ENCODE data around the gene KIF2C. TPM values are rescaled to one million over a fixed set of nuclear protein-coding genes. Genes with fewer than 3 reads are reported as not detected.
"Not testable (repeated sequence)": the region's sequence is repeated elsewhere in the genome, so short reads cannot be mapped to it uniquely, and the experiment has no call there.

The KIF2C gene
- total RNA-seq, 2 experiments from 2014 or later = 140 to 159 TPM

- no peak overlapping the region for H3K4me2 ChIP-seq (ENCODE audit: low read length)
- H3K27ac ChIP-seq (ENCODE audit: low read depth, low read length, poor library complexity, severe bottlenecking) = no peak overlapping the region
- ChIA-PET CTCF (ENCODE audit: unreplicated experiment) (no interaction called here), POLR2A (interaction anchor here (0.7 to 4.2 kb wide), 4 partner anchors 8 to 130 kb away, joined by 3 to 54 read pairs (median 18); partner anchors contain the start of gene PLK3)
- no peak overlapping the region for H2AFZ ChIP-seq (ENCODE audit: low read length)
- H3K9me2 ChIP-seq (ENCODE audit: insufficient read depth, low read length) = no peaks in the 10 kb centered on the region
- no peaks in the 10 kb centered on the region for H4K20me1 ChIP-seq (ENCODE audit: insufficient read depth, low read length)
- H3K9me3 ChIP-seq (ENCODE audit: low read length) = no peaks in the 10 kb centered on the region
- intact Hi-C loops (cut with micrococcal nuclease; ENCODE audit: unreplicated experiment) = no loop called here
- BruUV-seq (replicated peaks) = no TSS peak
- no peak overlapping the region for H3K4me3 ChIP-seq (ENCODE audit: low read depth, low read length, poor library complexity, severe bottlenecking)
- TF ChIP-seq EZH2phosphoT487 (IDR thresholded peaks at IDR 0.05; ENCODE audit: borderline replicate concordance, low read depth, low read length) = no peak
- TF ChIP-seq, protein P1, sequence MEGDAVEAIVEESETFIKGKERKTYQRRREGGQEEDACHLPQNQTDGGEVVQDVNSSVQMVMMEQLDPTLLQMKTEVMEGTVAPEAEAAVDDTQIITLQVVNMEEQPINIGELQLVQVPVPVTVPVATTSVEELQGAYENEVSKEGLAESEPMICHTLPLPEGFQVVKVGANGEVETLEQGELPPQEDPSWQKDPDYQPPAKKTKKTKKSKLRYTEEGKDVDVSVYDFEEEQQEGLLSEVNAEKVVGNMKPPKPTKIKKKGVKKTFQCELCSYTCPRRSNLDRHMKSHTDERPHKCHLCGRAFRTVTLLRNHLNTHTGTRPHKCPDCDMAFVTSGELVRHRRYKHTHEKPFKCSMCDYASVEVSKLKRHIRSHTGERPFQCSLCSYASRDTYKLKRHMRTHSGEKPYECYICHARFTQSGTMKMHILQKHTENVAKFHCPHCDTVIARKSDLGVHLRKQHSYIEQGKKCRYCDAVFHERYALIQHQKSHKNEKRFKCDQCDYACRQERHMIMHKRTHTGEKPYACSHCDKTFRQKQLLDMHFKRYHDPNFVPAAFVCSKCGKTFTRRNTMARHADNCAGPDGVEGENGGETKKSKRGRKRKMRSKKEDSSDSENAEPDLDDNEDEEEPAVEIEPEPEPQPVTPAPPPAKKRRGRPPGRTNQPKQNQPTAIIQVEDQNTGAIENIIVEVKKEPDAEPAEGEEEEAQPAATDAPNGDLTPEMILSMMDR (conservative IDR thresholded peaks at IDR 0.05; ENCODE audit: low read length) = no peak
- peaks cover 48% of the 10 kb centered on the region for H3K4me1 ChIP-seq (ENCODE audit: insufficient read depth, low read length, poor library complexity, severe bottlenecking)
- DNase-seq (ENCODE audit: low spot score) = no peak
- H3K79me2 ChIP-seq (ENCODE audit: insufficient read depth, low read depth, low read length) = no peaks in the 10 kb centered on the region
- H3K36me3 ChIP-seq (ENCODE audit: insufficient read depth, low read length) = peaks cover 9% of the 10 kb centered on the region
Measured at GRCh38 chr1:44811234-44811633, 71.6 kb downstream of the KIF2C start.

DNA sequence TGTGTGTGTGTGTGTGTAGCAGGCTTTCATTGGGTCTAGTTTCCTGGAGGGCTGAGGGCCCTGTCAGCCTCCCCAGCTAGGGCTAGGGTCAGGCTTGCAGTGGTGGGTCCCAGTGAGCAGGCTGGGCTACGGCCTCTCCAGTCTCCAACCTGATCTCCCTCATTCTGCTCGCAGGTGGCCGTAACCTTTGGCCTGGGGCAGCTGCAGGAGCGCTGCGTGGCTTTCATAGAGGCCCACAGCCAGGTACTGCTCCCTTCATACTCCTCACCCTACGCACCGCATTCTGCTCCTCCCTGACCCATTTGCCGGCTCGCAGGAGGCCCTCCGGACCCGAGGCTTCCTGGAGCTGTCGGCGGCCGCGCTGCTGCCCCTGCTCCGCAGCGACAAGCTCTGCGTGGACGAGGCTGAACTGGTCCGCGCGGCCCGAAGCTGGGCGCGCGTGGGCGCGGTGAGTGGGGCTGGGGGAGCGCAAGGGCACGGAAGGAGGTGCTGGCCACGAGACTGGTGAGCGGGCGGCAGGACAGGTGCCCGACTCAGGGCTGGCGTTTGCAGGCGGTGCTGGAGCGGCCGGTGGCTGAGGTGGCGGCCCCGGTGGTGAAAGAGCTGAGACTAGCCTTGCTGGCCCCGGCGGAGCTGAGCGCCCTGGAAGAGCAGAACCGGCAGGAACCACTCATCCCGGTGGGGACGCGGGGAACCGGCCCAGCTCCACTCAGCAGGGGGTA is 73.3 kb downstream of the KIF2C start:
- DNase-seq (ENCODE audit: low spot score) = no peak
- Histone ChIP-seq H3K27ac (ENCODE audit: low read depth, low read length, poor library complexity, severe bottlenecking) (no peak overlapping the region), H3K4me2 (ENCODE audit: low read length) (peak overlapping the region; percentile 73), H3K9me3 (ENCODE audit: low read length) (no peaks in the 10 kb centered on the region), H3K79me2 (ENCODE audit: insufficient read depth, low read depth, low read length) (no peaks in the 10 kb centered on the region), H3K4me3 (ENCODE audit: low read depth, low read length, poor library complexity, severe bottlenecking) (peak overlapping the region; percentile 64), H2AFZ (ENCODE audit: low read length) (peak overlapping the region; percentile 53; the same call in 1 of the 2 replicates), H3K36me3 (ENCODE audit: insufficient read depth, low read length) (no peaks in the 10 kb centered on the region), H3K4me1 (ENCODE audit: insufficient read depth, low read length, poor library complexity, severe bottlenecking) (peaks cover 35% of the 10 kb centered on the region), H3K9me2 (ENCODE audit: insufficient read depth, low read length) (no peaks in the 10 kb centered on the region), H4K20me1 (ENCODE audit: insufficient read depth, low read length) (no peaks in the 10 kb centered on the region)
- POLR2A ChIA-PET = interaction anchor here (0.6 to 2.4 kb wide), 6 partner anchors 13 to 100 kb away, joined by 3 to 11 read pairs (median 5); partner anchors contain the start of genes PLK3 and RNU5D-1
- BruUV-seq (replicated peaks) = no TSS peak
- CTCF ChIA-PET (ENCODE audit: unreplicated experiment) = no interaction called here
- intact Hi-C loops (cut with micrococcal nuclease; ENCODE audit: unreplicated experiment) = no loop called here
- TF ChIP-seq, protein P1 (conservative IDR thresholded peaks at IDR 0.05; ENCODE audit: low read length) = no peak
- TF ChIP-seq EZH2phosphoT487 (IDR thresholded peaks at IDR 0.05; ENCODE audit: borderline replicate concordance, low read depth, low read length) = no peak

DNA sequence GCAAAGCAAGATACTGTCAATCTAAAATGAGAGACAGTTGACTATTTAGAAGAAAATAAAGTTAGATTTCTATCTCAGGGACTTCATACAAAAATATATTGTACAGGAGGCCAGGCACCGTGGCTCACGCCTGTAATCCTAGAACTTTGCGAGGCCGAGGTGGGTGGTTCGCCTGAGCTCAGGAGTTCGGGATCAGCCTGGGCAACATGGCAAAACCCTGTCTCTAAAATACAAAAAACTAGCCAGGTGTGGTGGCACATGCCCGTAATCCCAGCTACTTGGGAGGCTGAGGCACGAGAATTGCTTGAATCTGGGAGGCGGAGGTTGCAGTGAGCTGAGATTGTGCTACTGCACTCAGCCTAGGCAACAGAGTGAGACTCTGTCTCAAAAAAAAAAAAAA is 76.3 kb downstream of the KIF2C start:
- H3K36me3 ChIP-seq (ENCODE audit: insufficient read depth, low read length); H3K9me2 ChIP-seq (ENCODE audit: insufficient read depth, low read length); H2AFZ ChIP-seq (ENCODE audit: low read length); H3K4me3 ChIP-seq (ENCODE audit: low read depth, low read length, poor library complexity, severe bottlenecking); DNase-seq (ENCODE audit: low spot score); H4K20me1 ChIP-seq (ENCODE audit: insufficient read depth, low read length); H3K27ac ChIP-seq (ENCODE audit: low read depth, low read length, poor library complexity, severe bottlenecking); BruUV-seq (replicated peaks); H3K4me2 ChIP-seq (ENCODE audit: low read length); H3K79me2 ChIP-seq (ENCODE audit: insufficient read depth, low read depth, low read length); H3K9me3 ChIP-seq (ENCODE audit: low read length); CTCF ChIA-PET (ENCODE audit: unreplicated experiment); intact Hi-C loops (cut with micrococcal nuclease; ENCODE audit: unreplicated experiment): not testable (repeated sequence)
- H3K4me1 ChIP-seq (ENCODE audit: insufficient read depth, low read length, poor library complexity, severe bottlenecking) = peaks cover 25% of the 10 kb centered on the region
- POLR2A ChIA-PET = interaction anchor here (0.8 to 1.0 kb wide), 2 partner anchors 83 to 84 kb away, joined by 3 to 4 read pairs; no protein-coding TSS in a partner anchor

Measured in OCI-LY7 (cell line).